Astrocyte of the hippocampus (primary cell): Measurements from ENCODE around the gene RHD.
A peak's percentile ranks its signal among the peaks of the same experiment; 100 is the strongest.
"Not testable (repeated sequence)": the region's sequence is repeated elsewhere in the genome, so short reads cannot be mapped to it uniquely, and the experiment has no call there.

Source experiments
- DNase-seq: peaks from one replicate; pipeline ENCODE4 v3.0.0; 2011; ENCODE audit warnings: low read depth, low spot score

RHD gene

GRCh38 chr1:25257196-25257595, 15.1 kb upstream of the RHD start:
- DNase-seq = peak; percentile 28

GRCh38 chr1:25259813-25260212, 12.5 kb upstream of the RHD start:
- DNase-seq = not testable (repeated sequence)

- DNase-seq = not testable (repeated sequence)
Measured at GRCh38 chr1:25260336-25260735, 12.0 kb upstream of the RHD start.

GRCh38 chr1:25266554-25267287, 5.6 kb upstream of the RHD start:
- DNase-seq = not testable (repeated sequence)

DNA sequence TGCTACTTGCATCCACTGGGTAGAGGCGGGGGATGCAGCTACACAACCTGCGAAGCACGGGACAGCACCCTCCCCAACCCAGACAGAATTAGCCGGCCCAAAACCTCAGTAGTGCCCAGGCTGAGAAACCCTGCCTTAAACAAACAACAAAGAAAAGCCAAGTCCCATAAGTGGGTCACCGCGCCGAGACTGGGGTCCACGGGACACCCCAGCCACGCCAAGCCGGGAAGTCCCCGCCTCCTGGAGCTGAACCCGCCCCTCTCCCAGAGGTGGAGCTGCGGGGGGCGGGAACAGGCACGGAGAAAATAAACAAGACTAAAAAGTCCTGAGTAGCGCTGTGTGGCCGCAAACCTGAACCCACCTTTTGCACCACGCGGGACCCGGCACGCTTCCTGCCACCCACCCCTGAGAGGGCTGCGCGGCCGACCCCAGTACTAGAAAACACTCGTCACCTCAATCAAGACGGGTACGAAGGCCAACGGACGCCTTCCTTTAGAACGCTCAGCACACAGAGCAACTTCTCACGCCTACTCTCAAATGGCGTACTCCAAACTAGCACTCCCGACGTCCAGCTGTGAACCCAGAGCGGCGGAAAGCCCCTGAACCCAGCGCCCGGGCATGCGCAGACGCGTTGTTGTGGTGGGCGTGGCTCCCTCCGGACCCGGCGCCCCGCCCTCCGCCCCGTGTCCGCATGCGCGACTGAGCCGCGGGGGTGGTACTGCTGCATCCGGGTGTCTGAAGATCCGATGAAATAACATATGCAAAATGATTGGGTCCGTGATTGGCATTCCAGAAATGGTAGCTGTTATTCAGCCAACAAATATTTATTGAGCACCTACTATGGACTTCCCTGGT, 4.8 kb upstream of the RHD start:
- DNase-seq = peak; percentile 92

GRCh38 chr1:25268143-25268760, 4.1 kb upstream of the RHD start:
- not testable (repeated sequence) for DNase-seq

GRCh38 chr1:25275648-25276047, 3.3 kb downstream of the RHD start:
- DNase-seq = not testable (repeated sequence)

DNA sequence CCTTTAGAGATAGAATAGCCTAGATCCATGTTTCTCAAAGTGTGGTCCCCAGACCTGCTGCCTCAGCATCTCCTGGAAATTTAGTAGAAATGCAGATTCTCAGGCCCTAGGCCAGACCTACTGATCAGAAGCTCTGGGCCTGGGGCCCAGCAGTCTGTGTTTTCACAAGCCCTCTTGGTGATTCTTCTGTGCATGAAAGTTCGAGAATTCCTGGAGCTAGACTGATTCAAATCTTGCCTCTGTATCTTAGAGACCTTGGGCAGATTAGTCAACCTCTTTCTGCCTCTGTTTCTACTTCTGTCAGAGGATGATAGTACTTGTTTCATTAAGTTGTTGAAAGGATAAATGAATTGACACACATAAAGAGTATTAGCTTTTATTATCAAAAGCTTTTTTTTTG, 5.0 kb downstream of the RHD start:
- DNase-seq = not testable (repeated sequence)

DNA sequence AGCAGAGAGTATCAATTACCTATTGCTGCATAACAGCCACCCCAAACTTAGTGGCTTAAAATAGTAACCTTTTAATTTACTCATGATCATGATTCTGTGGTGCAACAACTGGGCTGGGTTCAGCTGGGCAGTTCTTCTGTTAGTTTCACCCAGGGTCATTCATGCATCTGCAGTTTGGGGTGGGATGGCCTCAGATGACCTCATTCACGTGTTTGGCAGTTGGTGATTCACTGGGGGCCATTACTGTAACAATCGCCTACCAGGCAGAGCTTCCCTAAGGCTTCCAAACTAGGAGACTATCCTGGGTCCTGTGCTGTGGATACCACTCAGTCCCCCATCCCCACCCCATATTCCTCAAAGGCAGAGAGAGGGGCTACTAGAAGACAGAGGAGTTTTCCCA, 6.0 kb downstream of the RHD start:
- DNase-seq = not testable (repeated sequence)

DNA sequence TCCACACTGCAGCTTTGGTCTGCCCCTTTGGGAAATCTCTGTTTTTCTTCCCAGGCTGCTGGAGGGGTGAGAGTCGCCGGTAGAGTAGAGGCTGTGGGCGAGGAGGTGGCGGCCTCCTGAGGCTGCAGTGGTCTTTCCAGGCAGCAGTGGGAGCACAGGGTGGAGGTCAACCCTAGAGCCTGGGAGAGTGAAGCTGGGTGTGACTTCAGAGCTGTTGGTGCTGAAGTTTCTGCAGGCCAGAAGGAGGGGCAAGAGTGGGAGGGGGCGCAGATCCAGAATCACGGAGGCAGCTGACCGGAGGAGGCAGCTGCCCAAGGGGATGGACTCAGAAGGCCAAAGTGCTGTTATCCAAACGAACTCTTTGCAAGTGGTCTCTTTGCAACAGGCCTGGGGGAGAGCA, 6.5 kb downstream of the RHD start:
- not testable (repeated sequence) for DNase-seq

- DNase-seq = not testable (repeated sequence)
Measured at GRCh38 chr1:25279693-25280111, 7.4 kb downstream of the RHD start.

GRCh38 chr1:25285862-25286261, 13.6 kb downstream of the RHD start:
- not testable (repeated sequence) for DNase-seq

DNA sequence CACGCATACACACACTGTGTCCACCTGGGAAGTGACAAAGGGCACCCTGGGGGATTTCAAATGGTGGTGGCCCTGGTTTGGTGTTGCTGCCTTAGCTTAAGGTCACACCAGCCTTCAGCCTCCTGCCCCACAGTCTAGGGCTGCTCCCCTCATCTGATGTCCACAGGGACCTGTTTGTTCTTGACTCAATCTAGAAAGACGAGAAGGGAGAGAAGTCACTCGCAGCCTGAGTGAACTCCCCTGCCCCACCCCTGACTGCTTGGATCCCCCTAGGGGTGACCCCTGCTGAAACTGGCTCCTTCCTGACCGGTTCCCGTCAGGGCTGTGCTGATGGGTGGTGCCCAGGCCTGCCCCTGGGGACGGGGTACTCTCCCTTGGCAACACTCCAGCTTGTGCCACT, 14.9 kb downstream of the RHD start:
- not testable (repeated sequence) for DNase-seq

DNA sequence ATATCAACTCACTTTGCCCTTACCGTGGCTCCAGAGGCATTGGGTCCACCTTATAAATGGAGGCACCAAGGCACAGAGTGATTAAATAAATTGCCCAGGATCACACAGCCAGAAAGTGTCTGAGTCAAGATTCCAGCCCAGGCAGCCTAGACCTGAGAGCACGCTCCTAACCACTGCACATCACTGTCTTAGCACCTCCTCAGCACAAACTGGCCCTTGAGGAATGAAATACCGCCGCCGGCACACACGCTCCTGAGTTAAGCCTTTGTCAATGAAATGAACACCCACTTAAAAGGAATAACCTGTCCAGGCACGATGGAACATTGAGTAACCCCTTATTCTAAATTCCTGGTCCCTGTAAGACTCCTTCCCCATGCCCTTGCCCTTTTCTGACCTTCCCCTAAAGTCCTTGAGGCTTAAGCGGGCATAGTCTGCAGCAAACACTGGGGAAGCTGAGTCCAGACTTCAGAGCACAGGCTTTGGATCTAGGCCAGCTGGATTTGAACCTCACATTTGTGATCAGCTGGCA, 16.3 kb downstream of the RHD start:
- not testable (repeated sequence) for DNase-seq

DNA sequence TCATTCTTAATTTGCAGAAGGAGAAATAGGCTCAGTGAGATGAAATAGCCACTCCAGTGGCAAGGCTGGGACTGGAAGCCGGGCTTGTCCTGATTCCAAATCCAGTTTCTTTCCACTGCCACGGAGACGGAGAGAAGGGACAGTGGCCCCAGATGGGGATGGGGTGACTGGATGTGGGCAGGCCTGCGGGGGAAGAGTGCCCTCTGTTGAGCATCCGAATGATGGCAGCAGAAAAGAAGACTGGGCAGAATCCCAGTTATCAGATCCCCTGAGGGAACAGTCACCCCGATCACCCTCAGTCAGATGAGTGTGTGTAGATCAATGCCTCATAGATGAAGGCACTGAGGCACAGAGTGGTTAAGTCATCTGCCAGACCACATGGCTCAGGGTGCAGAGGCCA, 17.7 kb downstream of the RHD start:
- DNase-seq = not testable (repeated sequence)

DNA sequence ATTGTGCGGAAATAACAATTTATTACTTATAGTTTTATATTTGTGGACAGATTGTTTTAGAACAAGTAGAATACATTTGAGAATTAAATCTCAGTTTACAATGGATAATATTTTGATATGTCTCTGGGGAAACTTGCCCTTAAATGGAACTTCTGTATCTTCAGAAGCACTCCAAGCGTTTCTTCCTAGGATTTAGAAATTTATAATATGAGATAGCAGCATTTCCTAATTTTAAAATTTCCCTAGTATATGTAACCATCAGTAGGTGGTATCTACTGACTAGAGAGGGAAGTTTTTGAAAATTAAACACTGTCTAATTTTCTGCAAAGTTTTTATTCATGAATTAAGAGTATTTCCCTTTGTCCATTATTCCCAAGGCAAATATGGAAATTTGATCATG, 21.1 kb downstream of the RHD start:
- DNase-seq = not testable (repeated sequence)

- DNase-seq = not testable (repeated sequence)
Measured at GRCh38 chr1:25294889-25295826, 22.8 kb downstream of the RHD start.

GRCh38 chr1:25296501-25296900, 24.2 kb downstream of the RHD start:
- not testable (repeated sequence) for DNase-seq

- not testable (repeated sequence) for DNase-seq
Measured at GRCh38 chr1:25300729-25301128, 28.4 kb downstream of the RHD start.

DNA sequence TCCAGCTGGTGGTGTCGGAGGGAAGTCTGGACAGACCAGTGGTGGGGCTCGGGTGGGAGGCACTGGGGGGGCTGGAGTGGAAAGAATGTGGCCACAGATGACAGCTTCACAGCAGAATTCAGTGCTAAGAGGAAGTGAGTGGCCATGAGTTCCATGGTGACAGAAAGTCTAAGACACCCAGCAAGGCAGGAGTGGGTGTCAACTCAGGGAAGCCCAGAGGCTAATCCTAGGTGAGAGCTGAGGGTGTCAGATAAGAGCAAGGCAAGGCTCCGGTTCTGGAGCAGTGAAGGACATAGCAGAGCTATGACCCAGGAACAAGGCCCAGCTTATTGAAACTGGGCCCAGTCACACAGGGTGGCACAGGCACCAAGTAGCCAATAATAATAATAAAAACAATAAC, 30.0 kb downstream of the RHD start:
- DNase-seq = not testable (repeated sequence)

GRCh38 chr1:25304936-25305335, 32.6 kb downstream of the RHD start:
- DNase-seq = not testable (repeated sequence)
